ENCODE measurements around the gene TRIP10.
"Not testable (repeated sequence)": the region's sequence is repeated elsewhere in the genome, so short reads cannot be mapped to it uniquely, and the experiment has no call there.

The TRIP10 gene

GRCh38 chr19:6739390-6739882 is at the start of gene TRIP10:
TSS of gene TRIP10 (plus strand) at chr19:6739680. CDS start at chr19:6739762, 82 bp downstream.
- peak; percentile 61 to 69 for DNase-seq (ENCODE audit: low read depth in 2 of 2)

GRCh38 chr19:6690160-6690885 is 49.2 kb upstream of the TRIP10 start:
- DNase-seq (ENCODE audit: low read depth in 2 of 2) = no peak

- no peak for DNase-seq (ENCODE audit: low read depth in 2 of 2)
Observed at GRCh38 chr19:6691342-6691741, 48.1 kb upstream of the TRIP10 start.

GRCh38 chr19:6692027-6692426 is 47.5 kb upstream of the TRIP10 start:
- DNase-seq (ENCODE audit: low read depth in 2 of 2) = no peak

GRCh38 chr19:6693056-6693471 is 46.4 kb upstream of the TRIP10 start:
- no peak for DNase-seq (ENCODE audit: low read depth in 2 of 2)

- no peak for DNase-seq (ENCODE audit: low read depth in 2 of 2)
Observed at GRCh38 chr19:6693681-6694080, 45.8 kb upstream of the TRIP10 start.

- no peak for DNase-seq (ENCODE audit: low read depth in 2 of 2)
Observed at GRCh38 chr19:6694147-6694815, 45.2 kb upstream of the TRIP10 start.

- no peak for DNase-seq (ENCODE audit: low read depth in 2 of 2)
Observed at GRCh38 chr19:6696239-6696820, 43.1 kb upstream of the TRIP10 start.

GRCh38 chr19:6697291-6697690 is 42.2 kb upstream of the TRIP10 start:
- DNase-seq (ENCODE audit: low read depth in 2 of 2) = no peak

GRCh38 chr19:6699935-6700334 is 39.5 kb upstream of the TRIP10 start:
- no peak for DNase-seq (ENCODE audit: low read depth in 2 of 2)

GRCh38 chr19:6700586-6701316 is 38.7 kb upstream of the TRIP10 start:
- DNase-seq (ENCODE audit: low read depth in 2 of 2) = no peak

GRCh38 chr19:6705931-6706632 is 33.4 kb upstream of the TRIP10 start:
- DNase-seq (ENCODE audit: low read depth in 2 of 2) = no peak

GRCh38 chr19:6706633-6706958 is 32.9 kb upstream of the TRIP10 start:
- DNase-seq (ENCODE audit: low read depth in 2 of 2) = no peak

GRCh38 chr19:6707011-6707657 is 32.3 kb upstream of the TRIP10 start:
- no peak for DNase-seq (ENCODE audit: low read depth in 2 of 2)

- no peak for DNase-seq (ENCODE audit: low read depth in 2 of 2)
Observed at GRCh38 chr19:6707658-6708018, 31.8 kb upstream of the TRIP10 start.

- DNase-seq (ENCODE audit: low read depth in 2 of 2) = no peak
Observed at GRCh38 chr19:6708346-6708745, 31.1 kb upstream of the TRIP10 start.

GRCh38 chr19:6708913-6709312 is 30.6 kb upstream of the TRIP10 start:
- DNase-seq (ENCODE audit: low read depth in 2 of 2) = not testable (repeated sequence)

GRCh38 chr19:6709549-6709948 is 29.9 kb upstream of the TRIP10 start:
- DNase-seq (ENCODE audit: low read depth in 2 of 2) = no peak

GRCh38 chr19:6710273-6711077 is 29.0 kb upstream of the TRIP10 start:
- DNase-seq (ENCODE audit: low read depth in 2 of 2) = no peak

GRCh38 chr19:6711078-6711361 is 28.5 kb upstream of the TRIP10 start:
- DNase-seq (ENCODE audit: low read depth in 2 of 2) = no peak

GRCh38 chr19:6711605-6712004 is 27.9 kb upstream of the TRIP10 start:
- DNase-seq (ENCODE audit: low read depth in 2 of 2) = no peak
